Right ventricle myocardium inferior (tissue), 1 donor: ENCODE measurements around the gene UMODL1. TPM values are rescaled to one million over a fixed set of nuclear protein-coding genes. Genes with fewer than 3 reads are reported as not detected.

Experiments used
- ATAC-seq: fragments of 200-7000 bp; cut with Tn5 transposase; one replicate; pipeline ENCODE4 v1.9.1; 2020; ENCODE audit warnings: mild to moderate bottlenecking, moderate library complexity
- DNase-seq: peaks from one replicate; pipeline ENCODE4 v3.0.0; 2021; ENCODE audit errors: missing footprints
- intact Hi-C: fragments of 100-400 bp; cut with DNase I; formaldehyde crosslinking; loops from one replicate; pipeline ENCODE4 v1.11.0; 2022
- long read RNA-seq: library from polyadenylated mRNA; unstranded; transcript quantifications from one replicate; pipeline ENCODE4 v2.0.0, GENCODE V29; 2021
- total RNA-seq: library from RNA; stranded (reverse); fragmentation: NEBNext Ultra II Directional; extraction: Animal tissue kit (Norgen Biotek cat#: 25700); gene quantifications from one replicate; pipeline ENCODE4 v1.2.1, GENCODE V29; 2021
- donor health status: DM: no; HTN: yes; CAD: no; lungs with severe emphysema.

Gene UMODL1
- not detected for total RNA-seq
- long read RNA-seq: 0 reads

- DNase-seq (no peak), ATAC-seq (no peak)
- intact Hi-C loops: no loop called here
These were observed at the start of gene UMODL1 for GRCh38 chr21:42071146-42071737. TSS of gene UMODL1 (plus strand) at chr21:42071317. CDS start at chr21:42071317, 0 bp downstream.

- intact Hi-C loops: no loop called here
- DNase-seq (no peak), ATAC-seq (no peak)
These were observed 49.6 kb upstream of the UMODL1 start for GRCh38 chr21:42021371-42022090.

- ATAC-seq (no peak), DNase-seq (no peak)
- intact Hi-C loops: no loop called here
These were observed 49.1 kb upstream of the UMODL1 start for GRCh38 chr21:42022091-42022430.

- ATAC-seq: no peak
- no peak for DNase-seq
- intact Hi-C loops: no loop called here
These were observed 48.2 kb upstream of the UMODL1 start for GRCh38 chr21:42022906-42023305.

GRCh38 chr21:42025376-42026081, 45.6 kb upstream of the UMODL1 start:
- intact Hi-C loops: no loop called here
- no peak for ATAC-seq

GRCh38 chr21:42026082-42026435, 45.1 kb upstream of the UMODL1 start:
- ATAC-seq (no peak), DNase-seq (no peak)
- intact Hi-C loops: no loop called here

More at GRCh38 chr21:42025376-42026081, 45.6 kb upstream of the UMODL1 start:
- no peak for DNase-seq

- intact Hi-C loops: no loop called here
- DNase-seq (no peak), ATAC-seq (no peak)
These were observed 43.9 kb upstream of the UMODL1 start for GRCh38 chr21:42027085-42027821.

- DNase-seq: no peak
- intact Hi-C loops: no loop called here
- no peak for ATAC-seq
These were observed 43.0 kb upstream of the UMODL1 start for GRCh38 chr21:42027822-42028765.

GRCh38 chr21:42028766-42029425, 42.2 kb upstream of the UMODL1 start:
- intact Hi-C loops: no loop called here
- DNase-seq (no peak), ATAC-seq (no peak)

- ATAC-seq (no peak), DNase-seq (no peak)
- intact Hi-C loops: no loop called here
These were observed 40.8 kb upstream of the UMODL1 start for GRCh38 chr21:42030311-42030710.

- ATAC-seq: no peak
- DNase-seq: no peak
- intact Hi-C loops: no loop called here
These were observed 39.9 kb upstream of the UMODL1 start for GRCh38 chr21:42031241-42031640.

GRCh38 chr21:42031816-42032215, 39.3 kb upstream of the UMODL1 start:
- intact Hi-C loops: no loop called here
- ATAC-seq: no peak

GRCh38 chr21:42032266-42032665, 38.9 kb upstream of the UMODL1 start:
- no peak for DNase-seq
- intact Hi-C loops: no loop called here
- no peak for ATAC-seq

More at GRCh38 chr21:42031816-42032215, 39.3 kb upstream of the UMODL1 start:
- DNase-seq: no peak

- ATAC-seq (no peak), DNase-seq (no peak)
- intact Hi-C loops: no loop called here
These were observed 38.1 kb upstream of the UMODL1 start for GRCh38 chr21:42032968-42033367.

GRCh38 chr21:42036313-42036712, 34.8 kb upstream of the UMODL1 start:
- ATAC-seq (no peak), DNase-seq (no peak)
- intact Hi-C loops: no loop called here

- ATAC-seq (no peak), DNase-seq (no peak)
- intact Hi-C loops: no loop called here
These were observed 33.6 kb upstream of the UMODL1 start for GRCh38 chr21:42037516-42037915.

GRCh38 chr21:42037943-42038342, 33.2 kb upstream of the UMODL1 start:
- no peak for DNase-seq
- intact Hi-C loops: no loop called here
- ATAC-seq: no peak

GRCh38 chr21:42038393-42038792, 32.7 kb upstream of the UMODL1 start:
- ATAC-seq (no peak), DNase-seq (no peak)
- intact Hi-C loops: no loop called here
